Pancreas (tissue), 10 donors: ENCODE data around the gene DNAJC8. TPM values are rescaled to one million over a fixed set of nuclear protein-coding genes. Genes with fewer than 3 reads are reported as not detected.

Experiments used
- ATAC-seq, 4 donors: fragments of 200-7000 bp; cut with Tn5 transposase; one replicate each; pipeline versions ENCODE4 v1.8.0 to v1.9.1; 2020; ENCODE audit warnings: mild to moderate bottlenecking in 4 of 4, moderate library complexity in 4 of 4
- DNase-seq, 6 donors: peaks; one replicate each; pipeline ENCODE4 v3.0.0-alpha.2; 2020
- FAIRE-seq: peaks from 2 replicates; lab custom pipeline; 2012; peaks lifted over from hg19 to GRCh38; lab: Jason Lieb, UNC
- H3K27ac ChIP-seq, 4 donors: fragments of 200-600 bp; sonication (generic); 1 replicate in 3 of 4; 2 replicates in 1 of 4; pipeline versions ENCODE4 v1.5.0 to v1.8.0; 2020
- H3K27me3 ChIP-seq, 4 donors: fragments of 200-600 bp; one replicate each; pipeline ENCODE4 v1.8.0; 2021
- H3K36me3 ChIP-seq, 3 donors: fragments of 200-600 bp; sonication (generic) in 1 of 3; one replicate each; pipeline versions ENCODE4 v1.5.0 to v1.8.0; 2020 to 2021
- H3K4me1 ChIP-seq, 3 donors: fragments of 200-600 bp; one replicate each; pipeline ENCODE4 v1.8.0; 2021
- H3K4me3 ChIP-seq, 4 donors: fragments of 200-600 bp; sonication (generic) in 2 of 4; one replicate each; pipeline versions ENCODE4 v1.5.0 to v1.8.0; 2020 to 2021
- H3K9me3 ChIP-seq, 4 donors: fragments of 200-600 bp; one replicate each; pipeline ENCODE4 v1.8.0; 2021
- CTCF ChIP-seq, 4 donors: fragments of 200-600 bp; sonication (generic) in 3 of 4; IDR thresholded peaks; one replicate each; pipeline versions ENCODE4 v1.5.0 to v1.8.0; 2021; ENCODE audit warnings: antibody characterized with exemption in 4 of 4
- WGBS, 2 donors: extraction: QIAGEN DNeasy Blood & Tissue Kit; methylation state at CpG; one replicate each; pipeline ENCODE4 v1.1.7; 2013; 5-methylcytosine and 5-hydroxymethylcytosine counted together
- intact Hi-C, 3 donors: fragments of 100-400 bp; cut with DNase I; formaldehyde crosslinking; loops; one replicate each; pipeline versions ENCODE4 v1.11.1 to v1.14.2; 2022
- polyA plus RNA-seq, 2 donors: library from polyadenylated mRNA; stranded (reverse); fragments of 200-250 nt; gene quantifications; one replicate each; pipeline ENCODE4 v1.2.3, GENCODE V29; 2013
- total RNA-seq, 6 donors: library from RNA; stranded (reverse); fragmentation: NEBNext Ultra II Directional in 4 of 6; extraction: Animal tissue kit (Norgen Biotek cat#: 25700) in 4 of 6; gene quantifications; one replicate each; pipeline versions ENCODE4 v1.2.1 to v1.2.4, GENCODE V29; 2021 to 2023
- donor health status: healthy with polysubstance abuse.
- donor health status: DM: no; HTN: no; CAD: no; lungs with moderate emphysema.
- donor health status: DM: no; HTN: no; CAD: no.
- donor health status: control.
- donor health status: control.
- donor health status: Bipolar disorder and iron deficiency.
- donor health status: DM: yes; HTN: yes; CAD: no.
- donor health status: DM: no; HTN: no; CAD: no.
- donor health status: DM: no; HTN: no; CAD: no.
- donor health status: DM: yes; HTN: yes; CAD: no.

The DNAJC8 gene
- total and polyA plus RNA-seq, 8 donors = 12.1 to 45.1 (median 20.6) TPM

- 51 to 63% methylated on average over 3 of the region's 3 CpGs for WGBS, 2 donors
- H3K4me3 ChIP-seq = no peak overlapping the region
- DNase-seq (no peak), ATAC-seq (peak in 1 of 4 donors; percentile 24), FAIRE-seq (no peak)
- no peak overlapping the region for H3K27ac ChIP-seq
- intact Hi-C loops = no loop called here
- H3K27me3 ChIP-seq = no peaks in the 10 kb centered on the region
- H3K4me1 ChIP-seq = no peaks in the 10 kb centered on the region
- H3K36me3 ChIP-seq = no peaks in the 10 kb centered on the region
- TF ChIP-seq CTCF (IDR thresholded peaks at IDR 0.05) = no peak
- no peaks in the 10 kb centered on the region for H3K9me3 ChIP-seq
Observed at GRCh38 chr1:28190337-28190979, 42.4 kb downstream of the DNAJC8 start.

- H3K27me3 ChIP-seq = no peaks in the 10 kb centered on the region
- intact Hi-C loops = no loop called here
- no peak for TF ChIP-seq CTCF (IDR thresholded peaks at IDR 0.05)
- H3K4me1 ChIP-seq = no peaks in the 10 kb centered on the region
- no peaks in the 10 kb centered on the region for H3K9me3 ChIP-seq
- DNase-seq (no peak), FAIRE-seq (no peak), ATAC-seq (no peak)
- H3K36me3 ChIP-seq = no peaks in the 10 kb centered on the region
- 88 to 93% methylated on average over 1 of the region's 1 CpG for WGBS, 2 donors
- no peak overlapping the region for H3K4me3 ChIP-seq
- H3K27ac ChIP-seq = no peak overlapping the region
Observed at GRCh38 chr1:28185071-28185470, 47.8 kb downstream of the DNAJC8 start.

GRCh38 chr1:28180306-28181305 is 52.2 kb downstream of the DNAJC8 start:
- Histone ChIP-seq H3K9me3 (no peaks in the 10 kb centered on the region), H3K27me3 (no peaks in the 10 kb centered on the region), H3K4me1 (no peaks in the 10 kb centered on the region), H3K36me3 (no peaks in the 10 kb centered on the region), H3K27ac (no peak overlapping the region), H3K4me3 (no peak overlapping the region)
- no peak for TF ChIP-seq CTCF (IDR thresholded peaks at IDR 0.05)
- intact Hi-C loops = no loop called here
- ATAC-seq (no peak), FAIRE-seq (no peak), DNase-seq (no peak)
- WGBS, 2 donors = 63 to 67% methylated on average over 12 of the region's 12 CpGs

DNA sequence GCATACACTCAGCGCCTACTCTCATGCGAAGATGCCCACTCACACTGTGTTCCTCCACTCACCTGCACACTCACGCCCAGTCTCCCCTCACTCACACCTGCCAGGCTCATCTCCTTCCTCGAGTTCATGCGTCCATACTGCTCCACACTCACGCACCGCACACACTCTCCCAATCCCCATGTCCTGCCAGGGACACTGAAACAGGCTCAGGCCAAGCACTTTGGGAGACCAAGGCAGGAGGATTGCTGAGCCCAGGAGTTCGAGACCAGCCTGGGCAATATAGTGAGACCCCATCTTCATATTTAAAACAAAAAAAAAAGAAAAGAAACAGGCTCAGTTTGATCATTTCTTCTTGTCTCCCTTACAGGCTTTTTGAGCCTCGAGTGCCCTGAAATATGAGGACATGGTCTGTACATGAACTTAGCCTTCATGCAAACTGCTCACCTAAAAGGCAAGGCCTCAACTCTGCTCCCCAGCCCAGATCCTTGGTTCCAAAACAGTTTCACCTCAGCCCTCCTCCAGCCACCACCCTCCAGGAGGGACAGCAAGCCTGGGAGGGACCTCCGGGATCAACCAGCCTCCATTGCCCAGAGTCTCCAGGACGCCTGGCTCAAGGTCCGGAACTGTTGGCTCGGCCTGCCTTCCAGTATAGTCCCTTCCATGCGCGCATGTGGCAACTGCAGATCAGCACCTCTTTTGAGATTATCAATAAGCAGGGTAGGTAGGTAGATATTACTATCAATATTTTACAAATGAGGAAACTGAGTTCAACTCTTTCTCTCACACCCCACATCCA is 53.9 kb downstream of the DNAJC8 start:
- DNase-seq = no peak
- WGBS, 2 donors = 85 to 93% methylated on average over 15 of the region's 15 CpGs
- ATAC-seq = no peak
- Histone ChIP-seq H3K4me3 (no peak overlapping the region), H3K27ac (no peak overlapping the region), H3K27me3 (no peaks in the 10 kb centered on the region), H3K36me3 (no peaks in the 10 kb centered on the region), H3K9me3 (no peaks in the 10 kb centered on the region), H3K4me1 (no peaks in the 10 kb centered on the region)
- no peak for TF ChIP-seq CTCF (IDR thresholded peaks at IDR 0.05)
- intact Hi-C loops = no loop called here
- no peak for FAIRE-seq
